Measurements from ENCODE around the gene ERBIN.
"Not testable (repeated sequence)": the region's sequence is repeated elsewhere in the genome, so short reads cannot be mapped to it uniquely, and the experiment has no call there.

Gene ERBIN

DNA sequence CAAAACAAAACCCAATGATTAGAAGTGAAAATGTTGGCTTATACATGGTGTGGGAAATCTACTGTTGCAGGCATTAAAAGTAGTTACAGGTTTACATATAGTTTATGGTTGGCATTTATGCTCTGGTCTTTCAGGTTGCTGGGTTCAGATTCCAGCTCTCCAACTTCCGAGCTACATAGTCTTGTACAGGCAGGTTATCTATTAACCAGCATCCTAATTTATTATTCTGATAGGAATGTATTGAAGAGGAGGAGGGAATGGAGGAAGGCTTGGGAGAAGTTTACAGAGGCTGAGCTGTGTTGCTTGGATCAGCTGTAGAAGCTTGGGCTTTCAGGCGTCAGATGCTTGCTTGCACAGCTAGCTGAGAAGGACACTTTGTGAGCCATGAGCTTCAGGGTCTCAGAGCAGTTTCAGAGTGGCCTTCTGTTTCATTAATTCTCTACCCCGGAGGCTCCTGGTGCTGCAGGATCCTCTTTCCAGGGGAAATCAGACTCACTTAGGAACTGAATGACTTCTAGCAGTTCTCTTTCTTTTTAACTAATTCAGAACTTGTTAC lies 11.7 kb upstream of the ERBIN start:
- Histone ChIP-seq H4K20me1 (ENCODE audit: insufficient read depth, low read length) (no peaks in the 10 kb centered on the region), H3K4me2 (ENCODE audit: insufficient read depth, low read length) (no peak overlapping the region), H3K27me3 (ENCODE audit: insufficient read depth, low read length, poor library complexity) (no peaks in the 10 kb centered on the region), H3K36me3 (ENCODE audit: insufficient read depth, low read length) (no peaks in the 10 kb centered on the region), H3K9me3 (ENCODE audit: insufficient read depth, low read length, severe bottlenecking) (no peaks in the 10 kb centered on the region), H2AFZ (ENCODE audit: low read depth, low read length) (no peak overlapping the region), H3K9ac (ENCODE audit: low read depth, low read length) (no peak overlapping the region), H3K4me1 (ENCODE audit: insufficient read depth, low read length) (no peaks in the 10 kb centered on the region), H3K4me3 (ENCODE audit: low read depth in 1 of 2, low read length in 2 of 2) (no peak overlapping the region), H3K79me2 (ENCODE audit: insufficient read depth, low read length) (no peaks in the 10 kb centered on the region), H3K27ac (ENCODE audit: low read length) (no peak overlapping the region)
- ATAC-seq (ENCODE audit: insufficient read depth, low read depth) (no peak), DNase-seq (no peak)
- TF ChIP-seq EZH2 (IDR thresholded peaks at IDR 0.05; ENCODE audit: borderline replicate concordance, low read depth, low read length, severe bottlenecking), result no peak
- TF ChIP-seq, protein P1, sequence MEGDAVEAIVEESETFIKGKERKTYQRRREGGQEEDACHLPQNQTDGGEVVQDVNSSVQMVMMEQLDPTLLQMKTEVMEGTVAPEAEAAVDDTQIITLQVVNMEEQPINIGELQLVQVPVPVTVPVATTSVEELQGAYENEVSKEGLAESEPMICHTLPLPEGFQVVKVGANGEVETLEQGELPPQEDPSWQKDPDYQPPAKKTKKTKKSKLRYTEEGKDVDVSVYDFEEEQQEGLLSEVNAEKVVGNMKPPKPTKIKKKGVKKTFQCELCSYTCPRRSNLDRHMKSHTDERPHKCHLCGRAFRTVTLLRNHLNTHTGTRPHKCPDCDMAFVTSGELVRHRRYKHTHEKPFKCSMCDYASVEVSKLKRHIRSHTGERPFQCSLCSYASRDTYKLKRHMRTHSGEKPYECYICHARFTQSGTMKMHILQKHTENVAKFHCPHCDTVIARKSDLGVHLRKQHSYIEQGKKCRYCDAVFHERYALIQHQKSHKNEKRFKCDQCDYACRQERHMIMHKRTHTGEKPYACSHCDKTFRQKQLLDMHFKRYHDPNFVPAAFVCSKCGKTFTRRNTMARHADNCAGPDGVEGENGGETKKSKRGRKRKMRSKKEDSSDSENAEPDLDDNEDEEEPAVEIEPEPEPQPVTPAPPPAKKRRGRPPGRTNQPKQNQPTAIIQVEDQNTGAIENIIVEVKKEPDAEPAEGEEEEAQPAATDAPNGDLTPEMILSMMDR (IDR thresholded peaks at IDR 0.05; ENCODE audit: borderline replicate concordance, extremely low read depth, low read length, poor library complexity, severe bottlenecking), result no peak

DNA sequence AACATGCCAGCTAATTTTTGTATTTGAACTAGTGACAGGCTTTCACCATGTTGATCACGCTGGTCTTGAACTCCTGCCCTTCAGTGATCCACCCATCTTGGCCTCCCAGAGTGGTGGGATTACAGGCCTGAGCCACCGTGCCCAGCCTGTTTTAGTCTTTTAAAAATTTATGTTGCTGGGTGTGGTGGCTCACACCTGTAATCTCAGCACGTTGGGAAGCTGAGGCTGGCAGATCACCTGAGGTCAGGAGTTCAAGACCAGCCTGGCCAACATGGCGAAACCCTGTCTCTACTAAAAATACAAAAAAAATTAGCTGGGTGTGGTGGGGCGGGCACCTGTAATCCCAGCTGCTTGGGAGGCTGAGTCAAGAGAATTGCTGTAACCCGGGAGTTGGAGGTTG lies 10.7 kb upstream of the ERBIN start:
- not testable (repeated sequence) for H3K79me2 ChIP-seq (ENCODE audit: insufficient read depth, low read length); H3K4me1 ChIP-seq (ENCODE audit: insufficient read depth, low read length); DNase-seq; H3K9me3 ChIP-seq (ENCODE audit: insufficient read depth, low read length, severe bottlenecking); H3K4me3 ChIP-seq (ENCODE audit: low read depth in 1 of 2, low read length in 2 of 2); H3K27ac ChIP-seq (ENCODE audit: low read length); H3K9ac ChIP-seq (ENCODE audit: low read depth, low read length); ATAC-seq (ENCODE audit: insufficient read depth, low read depth); H4K20me1 ChIP-seq (ENCODE audit: insufficient read depth, low read length); H3K36me3 ChIP-seq (ENCODE audit: insufficient read depth, low read length); H3K27me3 ChIP-seq (ENCODE audit: insufficient read depth, low read length, poor library complexity); H2AFZ ChIP-seq (ENCODE audit: low read depth, low read length); H3K4me2 ChIP-seq (ENCODE audit: insufficient read depth, low read length)

DNA sequence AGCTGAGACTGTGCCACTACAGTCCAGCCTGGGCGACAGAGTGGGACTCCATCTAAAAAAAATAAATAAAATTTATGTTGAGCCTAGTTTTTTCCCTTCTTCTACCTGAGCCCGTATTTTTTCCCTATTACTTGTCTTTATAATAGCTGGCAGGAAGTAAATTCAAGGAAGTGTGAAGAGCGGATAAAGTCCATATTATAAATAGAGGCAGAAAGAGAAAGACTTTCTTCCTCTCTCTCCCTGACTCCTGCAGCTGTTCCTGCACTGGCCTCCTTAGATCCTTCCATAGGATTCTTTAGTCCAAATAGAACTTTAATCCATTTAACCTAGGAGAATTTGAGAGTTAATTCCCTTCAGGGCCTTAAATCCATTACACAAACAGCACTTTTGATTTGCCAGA lies 10.3 kb upstream of the ERBIN start:
- H4K20me1 ChIP-seq (ENCODE audit: insufficient read depth, low read length), result no peaks in the 10 kb centered on the region
- DNase-seq (no peak), ATAC-seq (ENCODE audit: insufficient read depth, low read depth) (no peak)
- no peak overlapping the region for H2AFZ ChIP-seq (ENCODE audit: low read depth, low read length)
- H3K79me2 ChIP-seq (ENCODE audit: insufficient read depth, low read length), result no peaks in the 10 kb centered on the region
- no peak overlapping the region for H3K4me3 ChIP-seq (ENCODE audit: low read depth in 1 of 2, low read length in 2 of 2)
- H3K4me1 ChIP-seq (ENCODE audit: insufficient read depth, low read length), result no peaks in the 10 kb centered on the region
- H3K27me3 ChIP-seq (ENCODE audit: insufficient read depth, low read length, poor library complexity), result no peaks in the 10 kb centered on the region
- H3K9ac ChIP-seq (ENCODE audit: low read depth, low read length), result no peak overlapping the region
- no peaks in the 10 kb centered on the region for H3K36me3 ChIP-seq (ENCODE audit: insufficient read depth, low read length)
- no peak overlapping the region for H3K4me2 ChIP-seq (ENCODE audit: insufficient read depth, low read length)
- TF ChIP-seq, protein P1 (IDR thresholded peaks at IDR 0.05; ENCODE audit: borderline replicate concordance, extremely low read depth, low read length, poor library complexity, severe bottlenecking), result no peak
- TF ChIP-seq EZH2 (IDR thresholded peaks at IDR 0.05; ENCODE audit: borderline replicate concordance, low read depth, low read length, severe bottlenecking), result no peak
- no peak overlapping the region for H3K27ac ChIP-seq (ENCODE audit: low read length)
- H3K9me3 ChIP-seq (ENCODE audit: insufficient read depth, low read length, severe bottlenecking), result no peaks in the 10 kb centered on the region

DNA sequence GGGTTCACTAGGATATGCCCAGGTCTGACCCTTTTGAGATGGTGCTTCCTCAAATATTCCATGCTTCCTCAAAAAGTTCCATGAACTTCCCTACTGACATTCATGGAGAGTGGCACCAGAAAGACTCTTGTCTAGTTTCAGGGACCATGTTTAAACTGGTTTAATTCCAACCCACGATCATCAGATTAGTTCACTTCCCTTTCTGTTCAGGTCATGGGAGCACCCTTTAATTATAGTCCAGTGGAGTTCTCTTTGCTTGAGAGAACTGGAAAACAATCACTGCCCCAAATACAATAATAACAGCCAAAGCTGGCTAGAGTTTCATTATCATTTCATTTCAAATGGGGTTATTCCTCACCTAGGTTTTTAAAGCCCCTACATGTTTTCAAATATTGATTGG lies 9.7 kb upstream of the ERBIN start:
- H3K27me3 ChIP-seq (ENCODE audit: insufficient read depth, low read length, poor library complexity), result no peaks in the 10 kb centered on the region
- TF ChIP-seq, protein P1 (IDR thresholded peaks at IDR 0.05; ENCODE audit: borderline replicate concordance, extremely low read depth, low read length, poor library complexity, severe bottlenecking), result no peak
- no peak for TF ChIP-seq EZH2 (IDR thresholded peaks at IDR 0.05; ENCODE audit: borderline replicate concordance, low read depth, low read length, severe bottlenecking)
- H3K4me1 ChIP-seq (ENCODE audit: insufficient read depth, low read length), result no peaks in the 10 kb centered on the region
- no peak overlapping the region for H3K4me3 ChIP-seq (ENCODE audit: low read depth in 1 of 2, low read length in 2 of 2)
- no peaks in the 10 kb centered on the region for H3K9me3 ChIP-seq (ENCODE audit: insufficient read depth, low read length, severe bottlenecking)
- no peaks in the 10 kb centered on the region for H3K36me3 ChIP-seq (ENCODE audit: insufficient read depth, low read length)
- no peak overlapping the region for H3K4me2 ChIP-seq (ENCODE audit: insufficient read depth, low read length)
- H4K20me1 ChIP-seq (ENCODE audit: insufficient read depth, low read length), result no peaks in the 10 kb centered on the region
- H2AFZ ChIP-seq (ENCODE audit: low read depth, low read length), result no peak overlapping the region
- no peak for ATAC-seq (ENCODE audit: insufficient read depth, low read depth)
- H3K9ac ChIP-seq (ENCODE audit: low read depth, low read length), result no peak overlapping the region
- H3K27ac ChIP-seq (ENCODE audit: low read length), result no peak overlapping the region
- no peak for DNase-seq
- H3K79me2 ChIP-seq (ENCODE audit: insufficient read depth, low read length), result no peaks in the 10 kb centered on the region

Measured in DND-41 (cell line).